ENCODE results near the gene SH3BP2.
A peak's percentile ranks its signal among the peaks of the same experiment; 100 is the strongest.

The SH3BP2 gene

GRCh38 chr4:2763511-2763967, 29.3 kb upstream of the SH3BP2 start:
- DNase-seq = peak; percentile 63

GRCh38 chr4:2765832-2766526, 26.9 kb upstream of the SH3BP2 start:
- peak; percentile 48 for DNase-seq

GRCh38 chr4:2767046-2767704, 25.7 kb upstream of the SH3BP2 start:
- peak; percentile 52 for DNase-seq

GRCh38 chr4:2767705-2768074, 25.2 kb upstream of the SH3BP2 start:
- peak; percentile 50 for DNase-seq

GRCh38 chr4:2768124-2768523, 24.8 kb upstream of the SH3BP2 start:
- peak; percentile 59 for DNase-seq

GRCh38 chr4:2768921-2769336, 24.0 kb upstream of the SH3BP2 start:
- peak; percentile 50 for DNase-seq

- DNase-seq = peak; percentile 53
Observed at GRCh38 chr4:2771264-2771663, 21.6 kb upstream of the SH3BP2 start.

- peak; percentile 9 for DNase-seq
Observed at GRCh38 chr4:2780643-2781042, 12.2 kb upstream of the SH3BP2 start.

- DNase-seq = peak; percentile 13
Observed at GRCh38 chr4:2781911-2782310, 11.0 kb upstream of the SH3BP2 start.

GRCh38 chr4:2783790-2784189, 9.1 kb upstream of the SH3BP2 start:
- no peak for DNase-seq

GRCh38 chr4:2785613-2786012, 7.3 kb upstream of the SH3BP2 start:
- peak; percentile 65 for DNase-seq

GRCh38 chr4:2786152-2786671, 6.7 kb upstream of the SH3BP2 start:
- DNase-seq = peak; percentile 90

GRCh38 chr4:2786794-2787229, 6.1 kb upstream of the SH3BP2 start:
- DNase-seq = peak; percentile 64

GRCh38 chr4:2787230-2788100, 5.4 kb upstream of the SH3BP2 start:
- peak; percentile 85 for DNase-seq

GRCh38 chr4:2788101-2788500, 4.8 kb upstream of the SH3BP2 start:
- DNase-seq = peak; percentile 60

- DNase-seq = peak; percentile 61
Observed at GRCh38 chr4:2788532-2789103, 4.3 kb upstream of the SH3BP2 start.

GRCh38 chr4:2789351-2789750, 3.5 kb upstream of the SH3BP2 start:
- peak; percentile 60 for DNase-seq

- peak; percentile 59 for DNase-seq
Observed at GRCh38 chr4:2789793-2790582, 2.9 kb upstream of the SH3BP2 start.

- DNase-seq = peak; percentile 63
Observed at GRCh38 chr4:2790583-2791517, 2.0 kb upstream of the SH3BP2 start.

- DNase-seq = peak; percentile 61
Observed at GRCh38 chr4:2791518-2792395, 1.1 kb upstream of the SH3BP2 start.
